ENCODE results near the gene COG5.

The COG5 gene

DNA sequence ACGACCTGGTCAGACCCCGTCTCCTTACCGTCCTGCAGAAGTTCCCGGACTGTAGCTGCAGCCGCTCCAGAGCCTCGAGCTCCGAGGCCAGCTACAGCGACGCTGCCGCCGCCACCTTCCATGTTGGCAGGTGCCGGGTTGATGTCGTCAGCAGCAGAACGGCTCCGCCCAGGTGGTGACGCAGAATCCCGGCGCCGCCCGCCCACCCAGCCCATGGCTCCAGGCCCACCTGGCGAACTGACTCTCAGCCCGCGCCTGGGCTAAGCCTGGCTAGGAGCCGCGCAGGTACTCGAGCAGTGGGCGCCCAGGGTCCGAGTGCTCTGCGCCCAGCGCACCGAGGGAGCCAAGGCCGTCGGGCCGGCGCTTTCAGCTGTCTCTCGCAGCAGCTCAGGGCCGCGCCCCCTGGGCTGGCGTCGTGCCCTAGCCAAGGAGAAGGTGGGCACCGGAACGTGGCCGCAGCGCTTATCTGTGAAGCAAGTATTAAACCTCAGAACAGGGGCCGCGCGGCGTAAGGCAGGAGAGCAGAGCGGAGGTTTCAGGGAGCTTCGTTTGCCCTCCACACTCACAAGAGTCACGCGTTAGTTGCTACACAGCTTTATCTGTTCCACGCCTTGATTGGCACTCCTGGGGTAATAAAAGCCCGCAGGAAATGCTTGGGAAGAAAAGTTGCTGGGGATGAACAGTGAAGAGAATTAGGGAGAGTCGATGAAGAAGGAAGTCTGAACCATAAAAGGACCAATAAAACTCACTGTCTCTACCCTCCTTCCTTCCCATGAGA is at the start of gene COG5, which contains the start of gene DUS4L:
Gene COG5, minus strand, starts transcription at position 146 of the 778 bp plus-strand sequence. Its CDS starts 24 bp downstream, at position 122.
Gene DUS4L, plus strand, starts transcription at position 197 of the 778 bp plus-strand sequence. CDS start 3,100 bp downstream, outside the sequence.
- peak; percentile 77 for DNase-seq

DNA sequence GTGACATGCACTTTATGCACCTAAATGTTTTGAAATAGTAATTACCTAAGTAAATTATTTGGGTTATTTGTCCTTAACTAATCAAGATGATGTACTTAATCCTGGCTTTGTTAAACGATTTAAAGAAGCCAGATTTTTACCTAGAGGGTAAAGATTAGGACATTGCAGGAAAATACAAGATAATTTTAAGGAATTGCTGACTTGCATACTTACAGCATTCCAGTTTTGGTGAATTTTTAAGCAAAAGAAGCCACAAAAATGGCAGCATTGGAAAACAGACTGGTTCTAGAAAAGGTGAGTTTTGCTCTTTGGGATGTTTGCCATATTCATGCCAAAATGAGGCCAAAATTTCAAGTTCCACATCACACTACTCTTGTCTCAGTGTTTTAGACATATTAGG is 49.7 kb upstream of the COG5 start:
- DNase-seq, result no peak

- DNase-seq, result no peak
These were observed 46.6 kb upstream of the COG5 start for GRCh38 chr7:107610323-107610722.

DNA sequence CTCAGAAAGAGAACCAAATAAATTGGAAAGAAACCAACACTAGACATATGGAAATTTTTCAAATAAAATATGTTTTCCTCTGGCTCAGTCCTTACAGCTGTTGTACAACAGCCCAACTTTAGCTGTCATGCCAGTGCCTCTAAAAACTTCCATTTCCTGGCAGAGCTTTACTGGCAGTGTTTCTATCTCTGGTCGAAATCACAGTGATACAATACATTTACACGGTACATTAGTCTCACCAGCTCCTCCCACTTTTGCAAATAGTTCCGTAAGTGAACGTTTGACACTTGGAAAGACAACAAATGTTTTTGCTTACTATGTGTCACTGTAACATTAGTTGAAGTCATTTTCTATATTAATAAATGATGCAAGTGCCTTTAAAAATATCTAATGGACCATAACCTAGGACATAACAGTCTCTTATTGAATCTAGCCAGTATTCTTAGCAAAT is 46.1 kb upstream of the COG5 start:
- no peak for DNase-seq

DNA sequence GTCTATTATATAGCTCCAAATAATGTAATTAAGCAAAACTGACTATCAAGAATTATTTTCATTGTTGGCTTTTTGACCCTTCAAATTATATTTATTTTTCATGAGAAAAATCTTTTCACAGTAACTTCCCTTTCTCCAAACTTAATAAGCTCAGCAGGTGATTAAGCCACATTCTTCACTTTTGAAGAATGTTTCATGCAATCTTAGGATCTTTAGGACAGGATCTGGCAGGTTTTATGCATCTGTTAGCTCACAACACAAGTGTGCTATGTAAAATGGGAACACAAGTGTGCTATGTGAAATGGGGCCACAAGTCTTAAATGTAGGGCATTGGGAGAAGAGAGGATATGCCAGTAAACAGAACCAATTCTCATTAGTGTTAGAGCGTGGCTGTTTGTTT is 42.6 kb upstream of the COG5 start:
- DNase-seq, result no peak

DNA sequence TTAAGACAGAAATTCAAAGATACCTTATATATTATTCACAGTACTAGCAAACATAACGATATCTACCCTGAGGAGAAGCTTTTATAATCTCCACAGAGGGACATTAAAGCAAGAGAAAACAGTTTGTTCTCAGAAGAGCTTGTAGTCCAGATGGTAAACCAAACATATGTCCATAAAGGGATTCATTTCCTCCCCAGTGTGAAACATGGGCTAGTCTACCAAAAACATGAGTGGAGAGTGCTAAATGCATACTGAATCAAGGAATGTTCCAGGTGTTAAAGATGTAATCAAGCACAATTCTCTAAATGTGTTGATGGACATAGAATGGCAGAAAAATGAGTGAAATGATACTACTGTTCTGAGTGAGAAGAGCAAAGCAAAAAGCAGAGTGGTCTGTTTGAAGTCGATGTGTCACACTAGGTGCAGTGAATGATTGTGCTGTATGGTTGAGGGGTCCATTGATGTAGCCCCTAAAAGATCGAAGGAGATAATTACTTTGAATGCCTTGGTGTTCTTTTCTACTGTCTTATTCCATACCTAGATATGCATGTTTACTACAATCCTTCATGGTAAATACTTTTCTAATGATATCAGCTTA is 41.6 kb upstream of the COG5 start:
- DNase-seq, result no peak

GRCh38 chr7:107600816-107601215 is 37.1 kb upstream of the COG5 start:
- no peak for DNase-seq

DNA sequence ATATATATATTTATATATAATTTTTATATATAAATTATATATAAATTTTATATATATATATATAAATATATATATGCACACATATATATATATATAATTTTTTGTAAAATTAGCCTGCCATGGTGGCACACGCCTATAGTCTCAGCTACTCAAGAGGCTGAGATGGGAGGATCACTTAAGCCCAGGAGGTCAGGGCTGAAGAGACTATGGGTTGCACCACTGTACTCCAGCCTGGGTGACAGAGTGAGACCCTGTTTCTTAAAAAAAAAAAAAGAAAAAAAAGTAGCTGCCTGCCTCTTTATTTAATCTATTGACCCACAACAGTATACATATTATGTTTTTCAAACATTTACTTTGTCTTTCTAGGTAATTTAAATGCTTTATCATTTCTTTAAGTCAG is 35.5 kb upstream of the COG5 start:
- DNase-seq, result no peak

DNA sequence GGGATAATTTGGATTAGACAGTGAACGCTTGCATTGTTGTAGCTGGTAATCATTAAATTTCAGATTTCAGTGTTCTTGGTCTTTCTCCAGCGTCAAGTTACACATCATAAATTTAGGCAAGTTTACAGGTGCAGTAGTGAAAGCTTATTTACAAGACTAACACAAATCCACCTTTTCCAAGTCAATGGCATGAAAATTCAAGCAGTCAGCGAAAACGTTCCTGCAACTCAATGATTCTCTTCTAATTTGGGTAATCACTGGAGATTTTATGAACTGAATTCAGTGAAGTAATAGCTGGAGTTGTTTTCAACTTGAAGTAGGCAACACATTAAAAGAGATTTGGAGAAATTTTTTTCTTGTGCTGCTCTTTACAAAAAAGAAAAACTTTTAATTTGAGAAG is 34.2 kb upstream of the COG5 start:
- no peak for DNase-seq

DNA sequence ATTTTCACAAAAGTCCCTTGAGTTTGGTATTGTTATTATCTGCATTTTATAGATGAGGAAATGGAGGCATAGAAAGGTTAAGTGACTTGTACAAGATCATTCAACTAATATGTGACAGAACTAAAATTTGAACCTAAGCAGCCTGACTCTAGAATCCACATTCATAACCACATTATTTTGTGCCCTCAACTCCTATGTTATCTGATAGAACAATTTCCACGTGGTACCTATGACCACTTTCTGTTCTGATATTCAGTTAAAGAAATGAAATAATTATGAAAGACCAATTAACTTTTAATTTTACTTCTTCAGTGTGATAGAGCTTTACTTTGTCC is 33.8 kb upstream of the COG5 start:
- DNase-seq, result no peak

- no peak for DNase-seq
These were observed 33.3 kb upstream of the COG5 start for GRCh38 chr7:107596881-107597581.

DNA sequence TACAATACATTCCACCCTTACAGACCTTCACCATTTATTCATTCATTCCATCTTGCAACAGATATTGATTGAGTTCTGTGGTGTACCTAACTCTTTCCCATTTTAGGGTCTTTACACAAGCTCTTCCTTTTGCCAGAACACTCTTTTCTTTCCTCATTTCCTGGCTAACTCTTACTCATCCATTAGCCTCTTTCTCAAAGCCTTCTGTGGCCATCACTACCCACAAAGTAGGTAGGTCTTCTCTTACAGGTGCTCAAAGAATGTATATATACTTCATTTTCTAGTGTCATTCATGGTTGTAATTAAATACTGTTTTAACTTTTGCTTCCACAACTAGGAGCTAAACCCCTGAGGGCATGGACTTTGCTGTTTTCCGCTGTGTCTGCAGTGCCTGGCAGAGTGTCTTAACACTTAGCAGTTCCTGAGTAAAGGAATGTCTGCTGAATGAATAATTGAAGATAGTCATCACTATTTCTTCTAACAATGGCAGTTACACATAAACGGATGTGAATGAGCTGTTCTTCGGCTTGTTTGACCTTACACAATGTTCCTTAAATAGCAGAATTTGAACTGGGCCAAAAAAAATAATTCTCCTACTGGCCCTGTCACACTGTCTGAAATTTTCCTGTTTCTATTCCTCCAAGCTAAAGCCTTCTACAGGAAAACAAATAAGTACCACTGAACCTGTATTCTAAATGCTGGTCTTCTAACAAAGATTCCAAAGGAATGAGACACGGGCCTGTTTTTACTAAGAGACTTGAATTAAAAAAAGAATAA is 31.4 kb upstream of the COG5 start:
- DNase-seq, result no peak

- DNase-seq, result no peak
These were observed 29.3 kb upstream of the COG5 start for GRCh38 chr7:107593025-107593410.

DNA sequence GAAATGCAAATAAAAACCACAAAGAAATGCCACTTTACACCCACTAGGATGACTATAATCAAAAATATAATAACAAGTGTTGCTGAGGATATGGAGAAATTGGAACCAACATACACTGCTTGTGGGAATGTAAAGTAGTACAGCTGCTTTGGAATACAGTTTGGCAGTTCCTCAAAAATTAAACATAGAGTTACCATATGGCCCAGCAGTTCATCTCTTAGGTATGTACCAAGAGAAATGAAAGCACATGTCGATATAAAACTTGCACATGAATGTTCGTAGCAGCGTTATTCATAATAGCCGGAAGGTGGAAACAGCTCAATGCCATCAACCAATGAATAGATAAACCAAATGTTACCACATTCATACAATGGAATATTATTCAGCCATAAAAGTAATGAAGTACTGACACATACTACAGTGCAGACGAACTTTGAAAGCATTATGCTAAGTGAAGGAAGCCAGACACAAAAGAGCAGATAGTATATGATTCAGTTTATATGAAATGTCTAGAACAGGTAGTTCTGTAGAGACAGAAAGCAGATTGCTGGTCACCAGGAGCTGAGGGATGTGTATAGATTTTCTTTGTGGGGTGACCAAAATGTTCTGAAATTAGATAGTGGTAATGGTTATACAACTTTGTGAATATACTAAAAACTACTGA is 28.8 kb upstream of the COG5 start:
- DNase-seq, result no peak

DNA sequence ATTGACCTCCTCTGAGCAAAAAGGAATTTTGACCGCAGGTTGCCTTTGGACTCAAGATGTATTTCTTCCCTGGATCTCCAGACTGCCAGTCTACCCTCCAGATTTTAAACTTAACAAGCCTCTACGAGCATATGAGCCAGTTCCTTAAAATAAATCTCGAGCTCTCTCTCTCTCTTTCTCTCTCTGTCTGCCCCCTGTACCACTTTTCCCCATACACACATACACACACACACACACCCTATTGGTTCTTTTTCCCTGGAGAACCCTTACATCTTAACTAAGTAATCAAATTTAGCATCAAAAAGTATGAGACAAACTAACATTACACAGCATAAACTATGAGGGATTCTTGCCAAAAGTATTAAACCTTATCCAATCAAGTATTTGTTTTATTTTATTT is 27.7 kb upstream of the COG5 start:
- DNase-seq, result no peak

DNA sequence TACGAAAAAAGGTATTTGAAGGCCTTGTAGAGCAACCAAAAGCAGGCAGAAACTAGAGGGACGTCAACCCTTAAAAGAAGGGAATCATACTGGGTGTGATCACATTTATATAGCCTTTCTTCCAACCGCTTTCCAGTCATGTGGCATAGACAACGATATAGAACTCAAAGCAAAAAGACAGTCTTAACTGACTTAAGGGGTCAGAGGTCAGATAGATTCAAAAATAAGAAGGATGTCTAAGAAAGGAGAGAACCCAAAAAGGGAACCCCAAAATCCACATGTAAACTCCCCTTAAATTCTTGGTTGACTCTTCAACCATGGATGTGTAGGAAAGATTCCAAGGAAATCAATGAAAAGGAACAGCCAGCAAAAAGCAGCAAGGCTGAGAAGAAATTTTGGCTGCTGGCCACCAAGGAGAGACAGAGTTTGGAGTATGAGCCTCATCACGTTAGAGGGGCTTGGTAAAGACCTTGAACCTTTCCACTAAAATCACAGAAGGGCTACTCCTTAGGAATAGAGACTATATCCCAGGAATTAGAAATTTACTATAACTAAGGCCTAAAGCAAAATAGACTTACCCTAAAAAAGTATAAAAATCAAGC is 24.9 kb upstream of the COG5 start:
- no peak for DNase-seq

- DNase-seq, result no peak
These were observed 21.0 kb upstream of the COG5 start for GRCh38 chr7:107584716-107585115.

GRCh38 chr7:107582875-107583274 is 19.2 kb upstream of the COG5 start:
- DNase-seq, result no peak

DNA sequence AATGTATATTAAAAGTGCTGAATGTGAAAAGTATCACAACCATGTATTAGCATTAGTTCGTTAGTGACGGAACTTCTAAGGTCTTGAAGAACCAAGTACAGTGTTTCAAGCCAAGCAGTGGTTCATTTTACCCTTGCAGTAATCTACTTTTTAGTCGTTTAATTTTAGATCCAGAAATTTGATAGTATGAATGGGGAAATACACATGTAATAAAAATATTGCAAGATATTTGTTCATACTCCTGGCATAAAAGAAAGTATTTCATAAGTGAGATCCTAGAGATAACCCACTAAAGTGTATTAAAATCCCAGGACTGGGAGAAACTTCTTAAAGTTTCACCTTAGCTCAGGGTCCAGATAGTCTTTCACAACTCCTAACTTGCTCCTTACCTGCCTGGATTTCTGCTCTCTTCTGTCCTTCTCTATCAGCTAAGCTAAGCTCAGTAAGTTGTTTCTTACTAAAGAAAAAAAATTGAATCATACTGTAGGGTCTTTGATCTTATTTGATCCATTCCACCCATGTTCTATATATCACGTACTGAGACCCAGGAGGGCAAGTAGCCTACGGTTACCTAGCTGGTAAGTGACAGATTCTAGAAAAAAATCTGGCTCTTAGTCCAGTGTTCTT is 17.8 kb upstream of the COG5 start:
- DNase-seq, result no peak

DNA sequence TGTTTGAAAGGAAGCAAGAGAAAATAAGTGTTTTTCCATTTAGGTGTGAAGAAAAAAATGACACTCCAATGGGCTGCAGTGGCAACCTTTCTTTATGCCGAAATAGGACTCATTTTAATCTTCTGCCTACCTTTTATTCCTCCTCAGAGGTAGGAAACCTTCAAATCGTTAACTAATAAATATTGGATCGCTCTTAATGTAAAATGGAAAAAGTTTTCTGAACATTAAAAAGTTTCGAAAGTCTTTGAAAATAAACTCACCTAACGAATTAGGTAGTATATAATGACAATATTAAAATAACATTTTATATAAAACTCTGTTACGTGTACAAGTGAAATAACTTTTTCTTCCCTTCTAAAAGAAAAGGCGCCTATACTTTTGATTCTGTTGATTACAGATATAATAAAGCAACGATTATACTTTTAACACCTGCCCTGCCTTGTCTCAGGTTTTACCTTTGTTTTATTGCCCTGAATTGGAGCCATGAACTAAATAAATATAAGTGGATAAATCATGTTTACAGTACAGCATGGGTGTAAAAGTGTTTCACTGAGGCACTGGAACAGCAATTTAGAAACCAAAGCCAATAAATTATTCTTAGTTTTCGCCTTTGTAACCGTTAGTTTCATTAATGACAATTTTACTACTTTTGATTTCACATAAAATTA is 17.1 kb upstream of the COG5 start:
- no peak for DNase-seq

All from activated gamma-delta T cell treated with Interleukin-2 at 50 U/mL for 16 hours (primary cell).